IPS-NIHi11 (cell line): ENCODE results near the gene DHRSX.
"Not testable (repeated sequence)": the region's sequence is repeated elsewhere in the genome, so short reads cannot be mapped to it uniquely, and the experiment has no call there.

ENCODE experiments used
- DNase-seq: peaks from one replicate; pipeline ENCODE4 v3.0.0; 2012; ENCODE audit warnings: mixed read lengths, low spot score

Gene DHRSX

GRCh38 chrX:2474280-2474962 lies 26.4 kb downstream of the DHRSX start:
- no peak for DNase-seq

- DNase-seq = not testable (repeated sequence)
These were observed 27.7 kb downstream of the DHRSX start for GRCh38 chrX:2473064-2473463.

GRCh38 chrX:2471641-2472040 lies 29.1 kb downstream of the DHRSX start:
- no peak for DNase-seq

GRCh38 chrX:2471126-2471525 lies 29.6 kb downstream of the DHRSX start:
- not testable (repeated sequence) for DNase-seq

GRCh38 chrX:2469852-2470251 lies 30.9 kb downstream of the DHRSX start:
- not testable (repeated sequence) for DNase-seq

- DNase-seq = no peak
These were observed 31.5 kb downstream of the DHRSX start for GRCh38 chrX:2469196-2469685.

GRCh38 chrX:2468261-2469195 lies 32.2 kb downstream of the DHRSX start:
- DNase-seq = no peak

GRCh38 chrX:2466876-2467656 lies 33.7 kb downstream of the DHRSX start:
- DNase-seq = no peak

GRCh38 chrX:2464677-2465166 lies 36.1 kb downstream of the DHRSX start:
- no peak for DNase-seq

GRCh38 chrX:2463973-2464676 lies 36.7 kb downstream of the DHRSX start:
- no peak for DNase-seq

- DNase-seq = not testable (repeated sequence)
These were observed 37.3 kb downstream of the DHRSX start for GRCh38 chrX:2463481-2463880.

GRCh38 chrX:2462780-2463179 lies 38.0 kb downstream of the DHRSX start:
- DNase-seq = no peak

GRCh38 chrX:2462074-2462473 lies 38.7 kb downstream of the DHRSX start:
- no peak for DNase-seq

- no peak for DNase-seq
These were observed 39.1 kb downstream of the DHRSX start for GRCh38 chrX:2461711-2462016.

GRCh38 chrX:2460821-2461710 lies 39.7 kb downstream of the DHRSX start:
- not testable (repeated sequence) for DNase-seq

- not testable (repeated sequence) for DNase-seq
These were observed 40.7 kb downstream of the DHRSX start for GRCh38 chrX:2460048-2460447.

- DNase-seq = no peak
These were observed 42.5 kb downstream of the DHRSX start for GRCh38 chrX:2458309-2458708.

- DNase-seq = no peak
These were observed 43.3 kb downstream of the DHRSX start for GRCh38 chrX:2457289-2458133.

- not testable (repeated sequence) for DNase-seq
These were observed 44.7 kb downstream of the DHRSX start for GRCh38 chrX:2456091-2456490.

- not testable (repeated sequence) for DNase-seq
These were observed 46.2 kb downstream of the DHRSX start for GRCh38 chrX:2454620-2455019.
